Measurements from ENCODE around the gene ATG16L1.

The ATG16L1 gene

DNA sequence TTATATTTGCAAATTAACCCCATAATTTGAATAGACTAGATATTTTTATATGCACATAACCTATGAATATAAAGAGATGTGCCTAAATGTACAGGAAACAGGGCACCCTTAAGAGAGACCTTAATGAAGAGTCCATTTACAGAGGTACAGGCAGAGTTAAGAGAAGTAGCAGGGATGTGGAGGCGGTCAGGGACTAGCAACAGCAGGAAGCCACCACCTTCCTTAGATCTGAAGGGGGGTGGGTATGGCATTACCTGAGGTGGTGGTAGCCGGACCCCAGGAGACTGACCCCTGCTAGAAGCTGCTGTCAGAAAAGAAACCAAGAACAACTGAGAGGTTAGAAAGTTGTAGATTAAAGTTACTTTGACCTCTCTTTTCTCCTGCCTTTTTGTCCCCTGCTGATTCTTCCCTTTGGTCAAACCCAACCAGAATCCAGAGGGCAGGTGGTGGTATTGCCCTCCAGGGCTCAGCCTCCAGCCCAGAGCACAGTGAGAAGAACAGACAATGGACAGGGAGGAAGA lies 24.9 kb upstream of the ATG16L1 start:
- no peak for DNase-seq (ENCODE audit: low read depth)
- H3K4me3 ChIP-seq (ENCODE audit: low read depth, low read length) = no peak overlapping the region
- TF ChIP-seq, protein P1, sequence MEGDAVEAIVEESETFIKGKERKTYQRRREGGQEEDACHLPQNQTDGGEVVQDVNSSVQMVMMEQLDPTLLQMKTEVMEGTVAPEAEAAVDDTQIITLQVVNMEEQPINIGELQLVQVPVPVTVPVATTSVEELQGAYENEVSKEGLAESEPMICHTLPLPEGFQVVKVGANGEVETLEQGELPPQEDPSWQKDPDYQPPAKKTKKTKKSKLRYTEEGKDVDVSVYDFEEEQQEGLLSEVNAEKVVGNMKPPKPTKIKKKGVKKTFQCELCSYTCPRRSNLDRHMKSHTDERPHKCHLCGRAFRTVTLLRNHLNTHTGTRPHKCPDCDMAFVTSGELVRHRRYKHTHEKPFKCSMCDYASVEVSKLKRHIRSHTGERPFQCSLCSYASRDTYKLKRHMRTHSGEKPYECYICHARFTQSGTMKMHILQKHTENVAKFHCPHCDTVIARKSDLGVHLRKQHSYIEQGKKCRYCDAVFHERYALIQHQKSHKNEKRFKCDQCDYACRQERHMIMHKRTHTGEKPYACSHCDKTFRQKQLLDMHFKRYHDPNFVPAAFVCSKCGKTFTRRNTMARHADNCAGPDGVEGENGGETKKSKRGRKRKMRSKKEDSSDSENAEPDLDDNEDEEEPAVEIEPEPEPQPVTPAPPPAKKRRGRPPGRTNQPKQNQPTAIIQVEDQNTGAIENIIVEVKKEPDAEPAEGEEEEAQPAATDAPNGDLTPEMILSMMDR (IDR thresholded peaks at IDR 0.05; ENCODE audit: insufficient read depth, low read depth, low read length, missing control alignments) = no peak

DNA sequence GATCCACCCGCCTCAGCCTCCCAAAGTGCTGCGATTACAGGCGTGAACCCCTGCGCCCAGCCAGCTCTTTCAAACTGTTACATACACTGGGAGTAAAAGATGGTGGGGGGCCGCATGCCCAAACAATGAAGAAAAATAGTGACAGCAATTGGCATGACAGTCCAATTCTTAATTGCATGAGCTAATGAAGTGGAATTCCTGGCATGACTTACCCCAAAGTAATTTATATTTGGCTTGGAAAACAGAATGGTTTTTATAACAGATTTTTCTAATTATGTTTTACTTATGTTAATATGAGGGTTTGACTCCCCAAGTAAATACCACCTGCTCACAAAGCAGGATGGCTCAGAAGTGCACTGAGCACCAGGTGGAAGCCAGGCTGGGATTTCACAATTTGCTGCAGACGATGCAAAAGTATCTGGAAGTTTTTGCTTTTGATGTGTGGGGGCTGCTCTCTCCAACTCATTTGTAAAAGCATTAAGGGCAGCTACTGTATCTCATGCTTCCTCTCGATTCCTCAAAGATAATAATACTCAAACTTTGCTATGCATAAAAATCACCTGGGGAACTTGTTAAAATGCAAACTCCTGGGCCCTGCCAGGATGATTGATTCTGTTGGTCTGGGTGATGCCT lies 24.0 kb upstream of the ATG16L1 start:
- no peak overlapping the region for H3K4me3 ChIP-seq (ENCODE audit: low read depth, low read length)
- TF ChIP-seq, protein P1 (IDR thresholded peaks at IDR 0.05; ENCODE audit: insufficient read depth, low read depth, low read length, missing control alignments) = no peak
- no peak for DNase-seq (ENCODE audit: low read depth)

DNA sequence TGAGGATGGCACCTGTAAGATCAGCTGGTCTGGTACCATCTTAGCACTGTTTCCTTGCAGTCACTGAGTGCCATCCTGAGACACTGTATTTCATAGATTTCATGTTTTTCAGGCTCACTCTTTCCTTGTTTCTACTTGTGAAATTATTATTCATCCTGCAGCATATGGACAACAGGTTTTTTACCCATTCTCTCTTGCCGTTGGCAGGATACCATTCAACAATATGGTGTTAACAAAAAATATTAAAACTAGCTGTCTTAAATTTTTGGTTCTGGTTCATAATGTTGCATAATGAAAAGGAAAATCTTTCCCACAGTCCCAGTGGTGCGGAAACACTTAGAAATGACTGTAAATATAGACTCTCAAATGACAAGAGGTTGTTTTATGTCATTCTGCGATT lies 23.1 kb upstream of the ATG16L1 start:
- H3K4me3 ChIP-seq (ENCODE audit: low read depth, low read length) = no peak overlapping the region
- TF ChIP-seq, protein P1 (IDR thresholded peaks at IDR 0.05; ENCODE audit: insufficient read depth, low read depth, low read length, missing control alignments) = no peak
- no peak for DNase-seq (ENCODE audit: low read depth)

DNA sequence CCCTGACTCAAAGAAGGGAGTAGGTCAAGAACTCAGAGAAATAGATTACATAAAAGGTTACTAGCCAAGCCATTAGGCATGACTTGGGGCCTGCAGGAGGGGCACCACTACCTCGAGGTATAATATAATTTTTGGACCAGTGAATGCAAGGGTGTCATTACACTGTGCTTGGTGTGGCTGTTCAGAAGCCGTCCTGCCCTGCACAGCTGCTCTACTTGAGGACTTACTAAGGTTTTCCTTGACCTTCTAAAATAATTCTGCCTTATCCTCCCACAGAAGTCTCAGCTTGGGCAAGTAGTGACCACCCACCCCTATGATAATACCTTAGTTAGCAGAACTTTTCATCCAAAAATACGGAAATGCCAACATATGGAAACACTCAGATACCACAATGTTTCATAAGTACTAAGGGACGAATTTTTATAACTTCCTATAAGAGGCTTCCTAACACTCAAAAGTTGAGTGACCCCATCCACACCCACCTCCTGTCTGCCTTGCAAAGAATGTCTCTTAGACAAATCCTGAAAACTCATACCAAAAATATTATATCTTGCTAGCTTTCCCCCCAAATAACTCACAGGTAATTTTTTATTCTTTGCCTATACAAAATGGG lies 17.7 kb upstream of the ATG16L1 start:
- H3K4me3 ChIP-seq (ENCODE audit: low read depth, low read length) = no peak overlapping the region
- no peak for DNase-seq (ENCODE audit: low read depth)
- TF ChIP-seq, protein P1 (IDR thresholded peaks at IDR 0.05; ENCODE audit: insufficient read depth, low read depth, low read length, missing control alignments) = no peak

DNA sequence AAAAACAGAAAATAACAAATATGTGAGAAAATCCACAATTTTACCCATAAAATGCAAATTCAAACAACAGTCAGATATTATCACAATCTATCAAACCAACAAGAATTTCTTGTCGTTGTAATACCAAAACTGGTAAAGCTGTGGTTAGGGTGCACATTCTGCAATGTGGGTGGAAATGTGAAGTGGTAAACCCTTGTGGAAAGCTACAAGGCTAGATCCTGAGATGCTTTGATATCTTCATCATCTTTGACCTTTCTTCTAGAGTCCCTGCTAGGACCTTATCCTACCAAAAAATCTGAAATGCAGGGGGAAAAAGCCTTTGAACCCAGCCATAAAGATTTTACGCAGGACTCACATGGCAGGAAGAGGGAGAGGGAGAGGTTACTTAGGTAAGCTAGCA lies 17.2 kb upstream of the ATG16L1 start:
- DNase-seq (ENCODE audit: low read depth) = no peak
- no peak overlapping the region for H3K4me3 ChIP-seq (ENCODE audit: low read depth, low read length)
- TF ChIP-seq, protein P1 (IDR thresholded peaks at IDR 0.05; ENCODE audit: insufficient read depth, low read depth, low read length, missing control alignments) = no peak

DNA sequence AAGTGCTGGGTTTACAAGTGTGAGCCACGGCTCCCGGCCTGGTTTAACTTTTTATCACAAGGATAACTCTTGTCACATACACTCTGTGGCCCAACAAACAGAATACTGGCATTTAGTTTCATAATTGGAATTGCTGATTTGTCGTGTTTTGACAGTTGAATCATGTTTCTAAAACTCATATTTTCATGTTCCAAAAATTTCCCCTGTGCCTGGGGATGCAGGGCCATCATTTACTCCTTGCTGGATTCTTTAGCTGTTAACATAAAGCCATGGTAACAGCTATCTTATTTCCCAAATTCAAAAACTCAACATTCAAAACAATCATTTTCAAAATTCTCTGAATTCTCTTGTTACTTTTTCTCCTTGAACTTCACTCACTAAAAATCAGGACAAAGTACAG lies 16.5 kb upstream of the ATG16L1 start:
- TF ChIP-seq, protein P1 (IDR thresholded peaks at IDR 0.05; ENCODE audit: insufficient read depth, low read depth, low read length, missing control alignments) = no peak
- H3K4me3 ChIP-seq (ENCODE audit: low read depth, low read length) = no peak overlapping the region
- DNase-seq (ENCODE audit: low read depth) = no peak
